ENCODE measurements around the gene C2CD3.

The C2CD3 gene

GRCh38 chr11:74015919-74016684, 154.7 kb downstream of the C2CD3 start:
- DNase-seq, result peak; percentile 96

GRCh38 chr11:74014880-74015279, 155.9 kb downstream of the C2CD3 start:
- DNase-seq, result no peak

GRCh38 chr11:74013141-74013540, 157.7 kb downstream of the C2CD3 start:
- DNase-seq, result no peak

- DNase-seq, result no peak
These were observed 158.6 kb downstream of the C2CD3 start for GRCh38 chr11:74012074-74012809.

GRCh38 chr11:74011360-74012073, 159.3 kb downstream of the C2CD3 start:
- peak; percentile 100 for DNase-seq

- DNase-seq, result peak; percentile 92
These were observed 160.2 kb downstream of the C2CD3 start for GRCh38 chr11:74010306-74011300.

GRCh38 chr11:74009675-74010305, 161.0 kb downstream of the C2CD3 start:
- DNase-seq, result peak; percentile 90

GRCh38 chr11:74009230-74009547, 161.6 kb downstream of the C2CD3 start:
- DNase-seq, result no peak

GRCh38 chr11:74008373-74009229, 162.2 kb downstream of the C2CD3 start, which contains the start of gene UCP3:
UCP3 (minus strand) TSS chr11:74009085; CDS start chr11:74007042, 2,043 bp downstream.
- DNase-seq, result no peak

GRCh38 chr11:74007691-74008372, 163.0 kb downstream of the C2CD3 start:
- DNase-seq, result no peak

- DNase-seq, result no peak
These were observed 164.0 kb downstream of the C2CD3 start for GRCh38 chr11:74006743-74007304.

GRCh38 chr11:74005721-74006517, 164.9 kb downstream of the C2CD3 start:
- no peak for DNase-seq

- DNase-seq, result no peak
These were observed 165.8 kb downstream of the C2CD3 start for GRCh38 chr11:74004759-74005615.

GRCh38 chr11:74004046-74004695, 166.6 kb downstream of the C2CD3 start:
- no peak for DNase-seq

- DNase-seq, result no peak
These were observed 168.0 kb downstream of the C2CD3 start for GRCh38 chr11:74002832-74003231.

- DNase-seq, result no peak
These were observed 168.9 kb downstream of the C2CD3 start for GRCh38 chr11:74001822-74002286.

Data from OCI-M1 (cell line).